GM19328 (cell line): ENCODE data around the gene LRGUK.
A peak's percentile ranks its signal among the peaks of the same experiment; 100 is the strongest.
"Not testable (repeated sequence)": the region's sequence is repeated elsewhere in the genome, so short reads cannot be mapped to it uniquely, and the experiment has no call there.

Experiments
- ATAC-seq: cut with Tn5 transposase; IDR thresholded peaks from one replicate; pipeline ENCODE4 v1.9.1; 2021; ENCODE audit warnings: mild to moderate bottlenecking, moderate library complexity; ENCODE audit not compliant: unreplicated experiment

The LRGUK gene

GRCh38 chr7:134234216-134234615 is 107.1 kb downstream of the LRGUK start:
- ATAC-seq: no peak

- no peak for ATAC-seq
Measured at GRCh38 chr7:134245253-134245652, 118.1 kb downstream of the LRGUK start.

GRCh38 chr7:134246347-134246746 is 119.2 kb downstream of the LRGUK start:
- ATAC-seq: no peak

- ATAC-seq: no peak
Measured at GRCh38 chr7:134246761-134247160, 119.6 kb downstream of the LRGUK start.

GRCh38 chr7:134248196-134248595 is 121.1 kb downstream of the LRGUK start:
- no peak for ATAC-seq

GRCh38 chr7:134254311-134254710 is 127.2 kb downstream of the LRGUK start:
- no peak for ATAC-seq

GRCh38 chr7:134255814-134256213 is 128.7 kb downstream of the LRGUK start:
- no peak for ATAC-seq

GRCh38 chr7:134262322-134262721 is 135.2 kb downstream of the LRGUK start:
- ATAC-seq: no peak

- ATAC-seq: no peak
Measured at GRCh38 chr7:134276951-134277350, 149.8 kb downstream of the LRGUK start.

- ATAC-seq: no peak
Measured at GRCh38 chr7:134278502-134279153, 151.5 kb downstream of the LRGUK start.

- ATAC-seq: no peak
Measured at GRCh38 chr7:134279336-134279735, 152.2 kb downstream of the LRGUK start.

GRCh38 chr7:134279898-134280297 is 152.8 kb downstream of the LRGUK start:
- no peak for ATAC-seq

GRCh38 chr7:134280508-134280907 is 153.4 kb downstream of the LRGUK start:
- no peak for ATAC-seq

GRCh38 chr7:134284011-134284410 is 156.9 kb downstream of the LRGUK start:
- ATAC-seq: no peak

- ATAC-seq: no peak
Measured at GRCh38 chr7:134284952-134285351, 157.8 kb downstream of the LRGUK start.

- ATAC-seq: no peak
Measured at GRCh38 chr7:134287916-134288659, 160.9 kb downstream of the LRGUK start.

GRCh38 chr7:134289423-134289822 is 162.3 kb downstream of the LRGUK start:
- ATAC-seq: no peak

GRCh38 chr7:134289841-134290240 is 162.7 kb downstream of the LRGUK start:
- no peak for ATAC-seq

GRCh38 chr7:134290286-134290685 is 163.1 kb downstream of the LRGUK start:
- ATAC-seq: no peak

- ATAC-seq: peak; percentile 100
Measured at GRCh38 chr7:134293002-134293740, 166.0 kb downstream of the LRGUK start.

GRCh38 chr7:134295982-134296381 is 168.8 kb downstream of the LRGUK start:
- ATAC-seq: not testable (repeated sequence)

GRCh38 chr7:134297489-134297888 is 170.3 kb downstream of the LRGUK start:
- ATAC-seq: no peak
